NCI-H187 treated with DMSO at 0.1 percent for 48 hours (cell line): ENCODE results near the gene ICE2.
"Not testable (repeated sequence)": the region's sequence is repeated elsewhere in the genome, so short reads cannot be mapped to it uniquely, and the experiment has no call there.

Experiments used
- DNase-seq: peaks from one replicate; lab custom pipeline; 2025; lab: John Stamatoyannopoulos, UW

The ICE2 gene

GRCh38 chr15:60408463-60408981, 70.4 kb downstream of the ICE2 start:
- DNase-seq = no peak

DNA sequence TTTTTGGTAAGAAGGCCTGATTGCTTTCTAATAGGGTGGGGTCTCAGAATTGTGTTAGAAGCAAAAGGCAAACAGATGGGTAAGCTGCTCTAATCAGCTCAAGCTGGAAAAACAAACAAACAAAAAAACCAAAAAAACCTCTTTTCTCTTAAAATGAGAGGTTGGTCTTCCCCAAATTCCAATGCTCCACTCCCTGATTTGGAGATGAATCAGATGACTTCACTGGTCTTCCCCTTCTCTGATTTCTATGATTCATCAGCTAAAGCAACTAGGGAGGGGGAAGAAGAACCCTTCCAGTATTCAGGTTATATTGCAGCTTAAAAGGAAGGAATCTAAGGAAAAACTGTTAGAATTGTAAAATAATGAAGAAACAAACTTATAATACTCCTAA, 71.5 kb downstream of the ICE2 start:
- no peak for DNase-seq

- DNase-seq = no peak
These were observed 72.2 kb downstream of the ICE2 start for GRCh38 chr15:60406513-60407414.

DNA sequence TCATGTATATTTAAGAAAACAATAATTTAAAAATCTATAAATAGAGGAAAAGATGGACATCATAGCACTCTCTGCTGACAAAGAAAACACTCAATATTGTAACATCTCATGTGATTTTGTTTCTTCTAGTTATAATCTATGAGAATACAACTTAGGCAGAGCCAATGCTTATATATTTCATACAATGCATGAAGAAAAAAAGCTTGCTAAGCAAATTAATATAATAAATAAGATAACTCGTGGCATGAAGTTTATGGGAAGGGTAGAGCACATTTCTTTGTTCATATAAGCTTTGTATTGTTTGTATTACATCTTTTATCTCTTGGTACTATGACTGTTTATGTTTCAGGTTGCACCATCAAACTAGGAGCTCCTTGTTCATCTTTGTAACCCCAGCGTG, 73.5 kb downstream of the ICE2 start:
- DNase-seq = no peak

DNA sequence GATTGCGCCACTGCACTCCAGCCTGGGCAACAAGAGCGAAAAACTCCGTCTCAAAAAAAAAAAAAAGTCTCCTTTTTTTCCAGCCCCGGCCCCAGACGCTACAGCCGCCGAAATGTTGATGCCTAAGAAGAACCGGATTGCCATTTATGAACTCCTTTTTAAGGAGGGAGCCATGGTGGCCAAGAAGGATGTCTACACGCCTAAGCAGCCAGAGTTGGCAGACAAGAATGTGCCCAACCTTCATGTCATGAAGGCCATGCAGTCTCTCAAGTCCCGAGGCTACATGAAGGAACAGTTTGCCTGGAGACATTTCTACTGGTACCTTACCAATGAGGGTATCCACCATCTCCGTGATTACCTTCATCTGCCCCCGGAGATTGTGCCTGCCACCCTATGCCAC, 74.6 kb downstream of the ICE2 start:
- DNase-seq = not testable (repeated sequence)

DNA sequence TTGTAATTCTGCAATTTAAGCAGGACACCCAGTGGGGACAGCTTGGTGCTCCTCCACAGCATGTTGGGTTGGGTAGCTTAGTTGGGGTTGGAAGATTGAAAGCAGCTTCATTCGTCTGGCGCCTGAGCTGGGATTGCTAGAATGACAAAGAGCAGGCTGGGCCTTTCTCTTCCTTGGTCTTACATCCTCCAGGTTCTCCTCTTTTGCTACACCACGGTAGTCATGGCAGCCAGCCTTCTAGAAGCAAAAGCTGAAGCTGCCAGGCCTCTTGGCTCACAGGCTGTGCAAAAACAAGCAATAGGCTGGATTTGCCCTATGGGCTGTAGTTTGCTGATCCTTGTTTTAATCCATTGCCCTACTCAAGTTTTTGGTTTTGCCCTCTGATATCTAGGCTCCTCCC, 78.0 kb downstream of the ICE2 start:
- DNase-seq = no peak

- DNase-seq = no peak
These were observed 79.0 kb downstream of the ICE2 start for GRCh38 chr15:60399931-60400330.

DNA sequence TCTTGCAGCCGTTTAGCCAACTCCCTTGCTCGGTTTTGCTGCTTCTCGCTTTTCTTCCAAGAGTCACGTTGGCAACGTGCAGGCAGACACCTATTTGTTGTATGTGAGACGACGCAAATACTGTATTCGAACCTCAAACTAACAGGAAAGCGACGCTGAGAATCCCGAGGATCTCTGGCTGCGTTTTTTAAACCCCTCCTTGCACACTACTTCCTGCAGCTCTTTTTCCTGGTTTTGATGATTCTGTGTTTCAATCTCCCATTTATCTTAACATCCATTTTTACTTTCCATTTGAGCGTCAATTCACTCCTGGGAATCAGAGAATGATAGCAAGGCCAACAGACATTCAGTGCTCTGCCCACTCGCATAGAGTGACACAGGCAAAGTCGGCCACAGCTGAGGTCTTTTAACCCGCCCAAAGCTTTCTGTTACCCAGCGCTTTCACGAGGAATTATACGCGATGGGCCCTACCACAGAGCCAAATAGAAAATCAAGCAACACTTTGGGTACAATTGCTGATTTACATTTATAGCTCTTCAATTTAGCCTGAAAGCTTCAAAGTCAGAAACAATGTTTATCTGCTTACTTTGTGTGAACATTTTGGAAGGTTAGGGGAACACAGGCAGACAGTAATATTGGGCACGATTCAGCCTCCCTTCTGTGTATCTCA, 79.6 kb downstream of the ICE2 start:
- no peak for DNase-seq

DNA sequence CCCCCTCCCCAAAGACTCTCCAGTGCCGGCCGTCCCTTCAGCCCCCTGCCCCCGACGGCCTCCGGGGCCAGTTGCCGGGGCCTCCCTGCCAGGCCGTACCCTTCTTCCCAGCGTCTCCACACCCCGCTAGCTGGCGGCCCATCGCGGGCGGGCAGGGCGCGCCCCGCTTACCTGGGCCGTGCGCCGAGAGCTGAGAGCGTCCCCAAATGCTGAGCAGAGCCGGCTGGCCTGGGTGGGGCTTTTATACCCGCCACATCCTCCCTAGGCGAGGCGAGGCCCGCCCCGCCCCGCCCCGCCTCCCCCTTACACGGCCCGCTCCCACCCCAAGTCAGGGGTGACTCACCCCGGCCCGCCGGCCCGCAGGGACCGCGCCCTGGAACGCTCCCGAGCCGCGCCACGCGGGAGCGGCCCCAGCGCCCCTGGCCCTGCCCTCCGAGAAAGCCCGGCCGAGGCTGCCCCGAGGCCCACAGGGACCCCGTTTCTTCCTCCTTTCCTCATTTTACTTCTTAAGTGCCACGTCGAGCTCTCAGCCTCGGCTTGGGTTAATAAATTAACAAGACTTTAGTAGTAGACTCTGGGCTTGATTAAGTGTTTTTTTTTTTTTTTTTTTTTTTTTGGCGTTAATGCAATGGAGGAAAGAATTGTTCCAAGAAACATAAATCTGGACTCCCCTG, 81.0 kb downstream of the ICE2 start, which contains the start of gene ANXA2:
TSS of gene ANXA2 (minus strand) at position 215 of the 674 bp plus-strand sequence. CDS start 11,911 bp downstream, outside the sequence.
- no peak for DNase-seq

DNA sequence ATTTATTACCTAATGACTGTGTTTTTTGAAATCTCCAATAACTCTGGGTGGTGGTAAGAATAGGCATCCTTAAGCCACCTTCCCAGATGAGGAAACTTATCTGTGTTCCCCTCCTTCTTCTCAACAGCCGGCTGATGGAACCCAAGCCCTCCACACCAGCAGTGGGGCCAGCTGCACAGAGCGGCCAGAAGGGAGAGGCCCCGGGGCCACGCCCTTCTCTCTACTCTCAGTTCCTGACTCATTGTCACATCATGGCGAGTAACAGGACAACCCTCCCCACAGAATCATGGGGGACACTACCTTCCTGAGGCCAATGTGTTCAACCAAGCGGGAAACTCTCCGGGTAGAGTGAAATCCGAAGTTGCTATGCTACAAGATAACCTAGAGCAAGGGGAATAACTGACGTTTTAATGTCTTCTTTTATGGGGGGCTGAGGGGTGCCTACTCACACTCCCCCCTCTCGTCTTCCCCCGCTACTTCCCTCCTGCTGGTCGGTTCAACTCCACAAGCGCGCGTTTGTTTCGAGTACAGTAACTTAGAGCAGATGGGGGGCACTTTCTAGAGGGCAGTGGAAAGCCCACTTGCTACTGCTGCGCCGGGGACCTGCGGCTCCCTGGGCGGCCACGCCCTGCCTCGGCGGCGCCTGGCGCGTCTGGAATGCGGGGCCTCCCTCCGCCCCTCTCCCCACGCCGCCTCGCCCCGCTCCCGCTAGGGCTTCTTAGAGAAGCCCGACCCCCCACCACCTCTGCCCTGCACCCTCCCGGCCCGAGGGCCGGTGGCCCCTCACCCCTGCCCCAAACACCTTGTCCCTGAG, 81.8 kb downstream of the ICE2 start:
- DNase-seq = no peak

DNA sequence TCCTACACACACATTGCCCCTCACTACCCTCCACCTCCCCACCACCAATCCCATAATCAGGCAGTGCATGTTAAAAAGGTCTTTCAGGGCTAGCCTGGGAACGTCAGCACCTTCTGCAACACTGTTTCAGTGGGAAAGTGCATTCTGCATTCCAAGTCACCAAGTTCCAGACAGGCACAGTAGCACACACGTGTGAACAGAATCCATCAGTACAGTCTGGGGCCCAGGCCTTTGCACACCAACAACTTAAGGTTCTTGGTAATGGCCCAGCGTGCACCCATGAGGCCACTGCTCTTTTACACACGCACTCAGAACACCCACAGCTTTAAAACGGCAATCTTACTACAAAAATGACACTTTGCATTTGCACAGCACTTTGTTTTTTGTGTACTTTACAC, 82.4 kb downstream of the ICE2 start:
- no peak for DNase-seq

GRCh38 chr15:60396100-60396499, 82.8 kb downstream of the ICE2 start:
- DNase-seq = no peak

DNA sequence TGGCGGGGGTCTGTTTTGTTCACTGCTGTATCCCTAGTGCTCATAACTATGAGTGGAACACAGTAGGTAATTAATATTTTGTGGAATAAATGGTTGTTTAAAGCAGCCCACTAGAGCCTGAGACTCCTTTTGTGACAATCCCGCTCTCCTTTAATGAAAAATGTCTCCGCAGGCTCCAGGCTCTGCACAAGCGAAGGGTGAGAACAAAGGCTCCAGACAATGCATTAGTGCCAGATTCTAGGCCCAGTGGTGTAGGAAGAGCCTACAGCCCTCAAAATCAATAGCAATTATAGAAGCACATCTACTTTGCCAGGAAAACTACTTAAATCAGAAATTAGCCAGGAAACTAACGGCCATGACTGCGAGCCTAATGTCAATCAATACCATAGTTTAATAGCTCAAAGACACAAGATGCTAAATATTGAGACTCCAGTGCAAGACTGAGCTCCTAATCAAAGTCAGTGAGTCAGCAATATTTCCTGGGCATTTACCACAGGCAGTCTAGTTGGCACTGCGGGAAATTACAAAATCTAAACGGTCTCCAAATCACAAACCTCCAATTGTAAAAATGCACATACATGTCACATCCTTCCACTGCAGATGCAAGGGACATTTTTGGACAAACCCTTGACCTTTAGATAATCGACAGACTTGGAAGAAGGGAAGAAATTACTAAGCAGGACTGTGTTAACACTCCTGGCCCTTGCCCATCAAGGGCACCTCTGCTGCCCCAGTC, 83.5 kb downstream of the ICE2 start:
- DNase-seq = no peak

DNA sequence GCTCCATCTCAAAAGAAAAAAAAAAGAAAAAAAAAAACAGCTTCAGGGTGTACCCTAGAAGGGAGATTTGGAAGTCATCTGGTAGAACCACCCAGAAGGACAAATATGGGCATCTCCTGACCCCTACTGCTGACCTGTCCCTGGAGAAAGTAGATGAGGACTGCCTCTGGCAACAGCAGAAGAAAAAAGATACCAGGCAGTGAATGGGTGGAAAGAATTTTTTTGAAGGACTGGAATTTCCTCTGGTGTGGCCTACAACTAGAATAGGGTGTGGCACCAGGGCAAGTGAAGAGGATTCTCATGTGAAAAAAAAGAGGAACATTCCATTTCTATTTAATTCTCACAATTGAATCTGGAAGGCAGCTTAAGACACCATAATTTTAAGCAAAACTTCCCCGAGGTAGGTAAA, 84.2 kb downstream of the ICE2 start:
- DNase-seq = no peak

- DNase-seq = peak; percentile 8
These were observed 85.8 kb downstream of the ICE2 start for GRCh38 chr15:60392986-60393790.

GRCh38 chr15:60392601-60392985, 86.3 kb downstream of the ICE2 start:
- DNase-seq = no peak

- DNase-seq = no peak
These were observed 87.1 kb downstream of the ICE2 start for GRCh38 chr15:60391722-60392315.

GRCh38 chr15:60390871-60391501, 88.0 kb downstream of the ICE2 start:
- no peak for DNase-seq

DNA sequence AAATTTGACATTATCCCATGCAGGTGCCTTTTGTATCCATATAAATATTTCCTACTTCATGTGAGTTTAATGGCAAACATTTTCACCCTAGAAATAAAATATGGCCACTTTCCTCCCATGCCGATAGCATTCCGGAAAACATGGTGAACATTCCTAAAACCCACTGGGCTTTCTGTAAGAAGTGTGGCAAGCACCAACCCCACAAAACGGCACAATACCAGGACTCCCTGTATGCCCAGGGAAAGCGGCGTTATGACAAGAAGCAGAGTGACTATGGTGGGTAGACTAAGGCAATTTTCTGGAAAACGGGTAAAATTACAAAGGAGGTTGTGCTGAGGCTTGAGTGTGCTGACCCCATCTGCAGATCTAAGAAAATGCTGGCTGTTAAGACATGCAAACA, 88.7 kb downstream of the ICE2 start:
- no peak for DNase-seq
